Left lung (tissue), 10 donors: ENCODE measurements around the gene HSPH1. TPM values are rescaled to one million over a fixed set of nuclear protein-coding genes. Genes with fewer than 3 reads are reported as not detected.
A peak's percentile ranks its signal among the peaks of the same experiment; 100 is the strongest.

Experiments used
- ATAC-seq: fragments of 200-7000 bp; cut with Tn5 transposase; one replicate; pipeline ENCODE4 v1.9.1; 2020; ENCODE audit warnings: moderate library complexity
- DNase-seq, 4 donors: peaks; one replicate each; pipeline ENCODE4 v3.0.0-alpha.2; 2013 to 2020
- H3K27ac ChIP-seq, 2 donors: fragments of 200-600 bp; sonication (generic) in 1 of 2; one replicate each; pipeline versions ENCODE4 v1.5.0 to v1.8.0; 2020 to 2021
- H3K27me3 ChIP-seq, 2 donors: fragments of 200-600 bp; sonication (generic) in 1 of 2; one replicate each; pipeline versions ENCODE4 v1.5.0 to v1.8.0; 2020 to 2021
- H3K36me3 ChIP-seq, 2 donors: fragments of 200-600 bp; sonication (generic) in 1 of 2; one replicate each; pipeline versions ENCODE4 v1.5.0 to v1.8.0; 2020 to 2021
- H3K4me1 ChIP-seq, 2 donors: fragments of 200-600 bp; one replicate each; pipeline ENCODE4 v1.8.0; 2021
- H3K4me3 ChIP-seq, 2 donors: fragments of 200-600 bp; sonication (generic) in 1 of 2; one replicate each; pipeline versions ENCODE4 v1.5.0 to v1.8.0; 2020 to 2021; ENCODE audit warnings: mild to moderate bottlenecking in 1 of 2
- H3K9me3 ChIP-seq, 2 donors: fragments of 200-600 bp; sonication (generic) in 1 of 2; one replicate each; pipeline versions ENCODE4 v1.5.0 to v1.8.0; 2020 to 2021
- intact Hi-C, 2 donors: fragments of 100-400 bp; cut with DNase I; formaldehyde crosslinking; loops; one replicate each; pipeline versions ENCODE4 v1.11.2 to v1.14.2; 2022
- polyA plus RNA-seq, 6 donors: library from polyadenylated mRNA; unstranded; fragments of 120-200 nt; gene quantifications; one replicate each; pipeline ENCODE4 v1.2.1, GENCODE V29; 2013; ENCODE audit not compliant: insufficient read length in 6 of 6
- total RNA-seq, 2 donors: library from RNA; stranded (reverse); fragmentation: NEBNext Ultra II Directional; extraction: Animal tissue kit (Norgen Biotek cat#: 25700); gene quantifications; one replicate each; pipeline ENCODE4 v1.2.1, GENCODE V29; 2021
- TF ChIP-seq, protein P1 (sequence below), 2 donors: fragments of 200-600 bp; sonication (generic) in 1 of 2; IDR thresholded peaks; one replicate each; pipeline versions ENCODE4 v1.5.0 to v1.8.0; 2021; ENCODE audit warnings: antibody characterized with exemption in 2 of 2
- donor health status: DM: no; HTN: yes; CAD: no.
- donor health status: DM: no; HTN: no; CAD: no.

HSPH1 gene
- total and polyA plus RNA-seq, 8 donors, result 72.9 to 124 (median 93.5) TPM

DNA sequence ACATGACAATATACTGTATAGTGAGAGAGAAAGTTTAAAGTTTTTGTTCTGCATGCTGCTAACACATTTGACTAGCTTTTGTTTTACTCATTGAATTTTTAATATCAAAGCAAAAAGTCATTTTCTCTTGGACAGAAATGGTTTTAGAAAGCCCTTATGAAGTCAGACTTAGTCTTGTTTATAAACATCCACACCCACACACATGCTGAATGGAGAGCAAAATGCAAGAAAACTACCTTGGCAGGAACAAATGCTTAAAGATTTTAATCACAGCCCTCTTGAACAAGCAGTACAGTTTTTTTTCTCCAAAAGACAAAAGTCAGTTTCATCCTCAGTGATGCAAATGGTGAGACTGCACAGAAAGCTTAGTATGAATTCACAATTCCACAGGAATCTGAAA is 25.0 kb downstream of the HSPH1 start:
- H3K27me3 ChIP-seq, result no peaks in the 10 kb centered on the region
- no peak overlapping the region for H3K4me3 ChIP-seq
- TF ChIP-seq, protein P1, sequence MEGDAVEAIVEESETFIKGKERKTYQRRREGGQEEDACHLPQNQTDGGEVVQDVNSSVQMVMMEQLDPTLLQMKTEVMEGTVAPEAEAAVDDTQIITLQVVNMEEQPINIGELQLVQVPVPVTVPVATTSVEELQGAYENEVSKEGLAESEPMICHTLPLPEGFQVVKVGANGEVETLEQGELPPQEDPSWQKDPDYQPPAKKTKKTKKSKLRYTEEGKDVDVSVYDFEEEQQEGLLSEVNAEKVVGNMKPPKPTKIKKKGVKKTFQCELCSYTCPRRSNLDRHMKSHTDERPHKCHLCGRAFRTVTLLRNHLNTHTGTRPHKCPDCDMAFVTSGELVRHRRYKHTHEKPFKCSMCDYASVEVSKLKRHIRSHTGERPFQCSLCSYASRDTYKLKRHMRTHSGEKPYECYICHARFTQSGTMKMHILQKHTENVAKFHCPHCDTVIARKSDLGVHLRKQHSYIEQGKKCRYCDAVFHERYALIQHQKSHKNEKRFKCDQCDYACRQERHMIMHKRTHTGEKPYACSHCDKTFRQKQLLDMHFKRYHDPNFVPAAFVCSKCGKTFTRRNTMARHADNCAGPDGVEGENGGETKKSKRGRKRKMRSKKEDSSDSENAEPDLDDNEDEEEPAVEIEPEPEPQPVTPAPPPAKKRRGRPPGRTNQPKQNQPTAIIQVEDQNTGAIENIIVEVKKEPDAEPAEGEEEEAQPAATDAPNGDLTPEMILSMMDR (IDR thresholded peaks at IDR 0.05), result no peak
- intact Hi-C loops, result no loop called here
- H3K9me3 ChIP-seq, result no peaks in the 10 kb centered on the region
- peaks cover 4 to 66% of the 10 kb centered on the region in 2 donors for H3K36me3 ChIP-seq
- ATAC-seq, result no peak
- no peak for DNase-seq
- no peaks in the 10 kb centered on the region for H3K4me1 ChIP-seq
- no peak overlapping the region for H3K27ac ChIP-seq

DNA sequence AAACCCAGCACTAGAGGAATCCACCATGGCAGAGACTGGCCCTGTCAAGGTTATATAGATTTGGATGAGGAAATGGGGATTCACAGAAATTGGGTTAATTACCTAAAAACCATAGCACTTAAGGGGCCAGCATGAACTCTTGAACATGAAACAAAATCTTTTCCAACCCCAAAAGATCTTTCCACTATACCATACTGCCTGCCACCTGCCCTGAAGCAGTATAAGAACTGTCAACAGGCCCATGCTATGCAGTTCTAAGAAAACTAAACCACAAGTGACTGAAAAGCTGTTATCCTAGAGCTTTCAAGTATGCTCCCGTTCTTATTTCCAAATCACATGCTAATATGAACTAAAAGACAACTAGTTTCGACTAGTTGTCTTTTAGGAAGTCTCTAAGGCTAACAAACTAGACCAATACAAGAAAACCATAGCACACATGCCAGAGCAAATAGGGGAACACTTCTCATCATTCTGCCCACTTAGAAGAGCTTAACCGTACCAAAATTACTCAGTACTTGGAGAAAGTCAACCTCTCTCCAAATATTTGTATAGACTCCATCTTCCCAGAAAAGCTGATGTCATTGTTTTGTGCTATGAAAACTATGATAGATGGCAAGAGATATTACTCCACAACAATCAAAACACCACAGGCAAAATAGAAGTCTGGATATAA is 27.5 kb downstream of the HSPH1 start:
- peak; percentile 69 for ATAC-seq
- no peaks in the 10 kb centered on the region for H3K4me1 ChIP-seq
- TF ChIP-seq, protein P1 (IDR thresholded peaks at IDR 0.05), result no peak
- intact Hi-C loops, result no loop called here
- no peak overlapping the region for H3K4me3 ChIP-seq
- DNase-seq, result no peak
- H3K27me3 ChIP-seq, result no peaks in the 10 kb centered on the region
- H3K27ac ChIP-seq, result peak overlapping the region in 1 of 2 donors; percentile 16
- no peaks in the 10 kb centered on the region for H3K9me3 ChIP-seq
- H3K36me3 ChIP-seq, result peaks cover 0 to 42% of the 10 kb centered on the region in 2 donors

DNA sequence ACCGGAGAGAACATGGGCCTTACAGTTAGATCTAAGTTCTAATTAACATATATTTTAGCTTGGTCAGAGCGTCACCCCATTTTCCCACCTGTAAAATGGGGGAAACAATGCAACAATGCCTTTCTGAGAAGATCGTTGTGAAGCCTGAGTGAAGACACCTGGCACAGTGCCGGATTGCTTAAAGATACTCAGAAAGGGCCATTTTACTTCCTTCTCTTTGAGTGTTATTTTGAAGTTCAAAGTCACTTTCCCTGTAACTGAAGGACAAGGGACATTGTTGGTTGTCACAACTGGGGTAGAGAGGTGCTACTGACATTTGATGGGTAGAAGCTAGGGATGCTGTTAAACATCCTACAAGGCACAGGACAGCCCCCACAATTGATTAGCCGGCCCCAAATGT is 28.1 kb downstream of the HSPH1 start:
- TF ChIP-seq, protein P1 (IDR thresholded peaks at IDR 0.05), result no peak
- Histone ChIP-seq H3K36me3 (peaks cover 0 to 37% of the 10 kb centered on the region in 2 donors), H3K4me1 (no peaks in the 10 kb centered on the region), H3K4me3 (no peak overlapping the region), H3K27me3 (no peaks in the 10 kb centered on the region), H3K27ac (no peak overlapping the region), H3K9me3 (no peaks in the 10 kb centered on the region)
- DNase-seq (no peak), ATAC-seq (no peak)
- intact Hi-C loops, result no loop called here

DNA sequence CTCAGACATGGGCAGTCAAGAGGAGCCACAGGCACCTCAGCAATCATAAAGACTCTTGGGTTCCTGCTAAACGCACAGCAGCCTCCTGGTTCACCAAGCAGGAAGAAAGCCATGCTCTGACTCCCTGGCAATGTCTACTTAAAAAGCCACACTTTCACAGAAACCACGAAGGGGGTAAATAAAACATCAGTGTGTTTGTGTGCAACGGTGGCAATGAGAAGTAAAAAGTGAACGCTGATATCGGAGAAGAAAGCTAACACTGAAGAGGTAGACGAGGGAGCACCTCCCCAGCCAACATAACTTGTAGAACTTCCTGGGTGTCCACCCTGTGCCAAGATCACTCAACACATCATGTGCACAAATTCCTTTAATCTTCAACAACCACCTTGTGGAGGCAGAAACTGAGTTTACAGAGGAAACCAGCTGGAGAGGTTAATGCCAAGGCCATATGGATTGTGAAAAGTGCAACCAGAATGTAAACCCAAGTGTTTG is 30.2 kb downstream of the HSPH1 start:
- Histone ChIP-seq H3K9me3 (no peaks in the 10 kb centered on the region), H3K4me1 (no peaks in the 10 kb centered on the region), H3K27ac (no peak overlapping the region), H3K4me3 (no peak overlapping the region), H3K27me3 (peaks cover 0 to 5% of the 10 kb centered on the region in 2 donors), H3K36me3 (peaks cover 0 to 16% of the 10 kb centered on the region in 2 donors)
- DNase-seq, result peak in 1 of 4 donors; percentile 28
- ATAC-seq, result peak; percentile 63
- TF ChIP-seq, protein P1 (IDR thresholded peaks at IDR 0.05), result no peak
- intact Hi-C loops, result no loop called here

DNA sequence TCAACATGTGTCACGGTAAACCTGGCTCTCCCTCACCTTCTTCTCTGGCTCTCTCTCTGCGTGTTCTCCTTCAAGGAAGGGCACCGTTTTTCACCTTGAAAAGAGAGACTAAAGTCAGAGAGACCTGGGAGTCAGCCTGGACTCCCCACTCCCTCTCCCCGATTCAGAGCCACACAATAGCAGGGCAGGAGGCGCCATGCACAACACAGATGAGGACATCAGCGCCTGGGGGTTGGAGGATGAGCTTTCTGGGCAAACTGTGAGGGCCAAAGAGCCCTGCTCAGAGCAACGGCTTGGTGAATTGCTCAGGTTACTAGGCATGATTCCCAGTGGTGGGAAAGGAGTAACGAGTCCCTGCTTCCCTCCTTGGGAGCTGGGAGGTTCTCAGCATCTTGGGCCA is 32.3 kb downstream of the HSPH1 start:
- no peak overlapping the region for H3K4me3 ChIP-seq
- DNase-seq, result no peak
- no peaks in the 10 kb centered on the region for H3K36me3 ChIP-seq
- no peaks in the 10 kb centered on the region for H3K9me3 ChIP-seq
- H3K27me3 ChIP-seq, result peaks cover 0 to 14% of the 10 kb centered on the region in 2 donors
- no peak overlapping the region for H3K27ac ChIP-seq
- H3K4me1 ChIP-seq, result no peaks in the 10 kb centered on the region
- no peak for ATAC-seq
- intact Hi-C loops, result no loop called here
- TF ChIP-seq, protein P1 (IDR thresholded peaks at IDR 0.05), result no peak
